Suprapubic skin (tissue), 4 donors: ENCODE measurements around the gene SNAPC5. TPM values are rescaled to one million over a fixed set of nuclear protein-coding genes. Genes with fewer than 3 reads are reported as not detected.
A peak's percentile ranks its signal among the peaks of the same experiment; 100 is the strongest.
"Not testable (repeated sequence)": the region's sequence is repeated elsewhere in the genome, so short reads cannot be mapped to it uniquely, and the experiment has no call there.

Experiments
- DNase-seq, 2 donors: peaks; one replicate each; pipeline ENCODE4 v3.0.0-alpha.2; 2019; ENCODE audit warnings: low spot score in 2 of 2
- H3K27ac ChIP-seq: fragments of 200-600 bp; sonication (generic); one replicate; pipeline ENCODE4 v1.5.1; 2019
- H3K27me3 ChIP-seq: fragments of 200-600 bp; sonication (generic); one replicate; pipeline ENCODE4 v1.5.1; 2019
- H3K36me3 ChIP-seq: fragments of 200-600 bp; sonication (generic); one replicate; pipeline ENCODE4 v1.5.1; 2019
- H3K4me1 ChIP-seq: fragments of 200-600 bp; sonication (generic); one replicate; pipeline ENCODE4 v1.5.1; 2019
- H3K4me3 ChIP-seq: fragments of 200-600 bp; sonication (generic); one replicate; pipeline ENCODE4 v1.5.1; 2019; ENCODE audit warnings: mild to moderate bottlenecking
- H3K9me3 ChIP-seq: fragments of 200-600 bp; sonication (generic); one replicate; pipeline ENCODE4 v1.5.1; 2019
- CTCF ChIP-seq, 2 donors: fragments of 200-600 bp in 1 of 2; fragments of 450-650 bp in 1 of 2; sonication (generic) in 1 of 2; IDR thresholded peaks; one replicate each; pipeline ENCODE4 v1.5.1; 2016 to 2019; ENCODE audit warnings: antibody characterized with exemption in 2 of 2, mild to moderate bottlenecking in 1 of 2, moderate library complexity in 1 of 2
- EP300 ChIP-seq: sonication (generic); formaldehyde crosslinking; IDR thresholded peaks from one replicate; pipeline ENCODE4 v1.6.1; 2017; ENCODE audit warnings: antibody characterized with exemption
- POLR2A ChIP-seq, 2 donors: fragments of 450-650 bp; IDR thresholded peaks; one replicate each; pipeline ENCODE4 v1.6.1; 2017; ENCODE audit warnings: antibody characterized with exemption in 2 of 2, mild to moderate bottlenecking in 2 of 2, moderate library complexity in 2 of 2
- POLR2AphosphoS5 ChIP-seq, 3 donors: sonication (generic); formaldehyde crosslinking; IDR thresholded peaks; one replicate each; pipeline ENCODE4 v1.6.1; 2017; ENCODE audit warnings: antibody characterized with exemption in 3 of 3
- WGBS: methylation state at CpG from one replicate; pipeline ENCODE4 v1.1.5; 2018; 5-methylcytosine and 5-hydroxymethylcytosine counted together
- total RNA-seq, 4 donors: library from RNA; depleted of rRNA; stranded (reverse); fragments of >200 nt; gene quantifications; one replicate each; pipeline ENCODE4 v1.1.0, GENCODE V29; 2016

Gene SNAPC5
- total RNA-seq, 4 donors from 2014 or later = 9.9 to 26.8 (median 17.3) TPM

- H3K9me3 ChIP-seq = no peaks in the 10 kb centered on the region
- no peak overlapping the region for H3K4me3 ChIP-seq
- no peaks in the 10 kb centered on the region for H3K27me3 ChIP-seq
- WGBS = 80% methylated on average over 2 of the region's 2 CpGs
- H3K27ac ChIP-seq = no peak overlapping the region
- no peaks in the 10 kb centered on the region for H3K36me3 ChIP-seq
- DNase-seq = no peak
- TF ChIP-seq POLR2AphosphoS5 (IDR thresholded peaks at IDR 0.05) = no peak
- TF ChIP-seq CTCF (IDR thresholded peaks at IDR 0.05) = no peak
- no peak for TF ChIP-seq POLR2A (IDR thresholded peaks at IDR 0.05)
- no peak for TF ChIP-seq EP300
- peaks cover 3% of the 10 kb centered on the region for H3K4me1 ChIP-seq
Observed at GRCh38 chr15:66461917-66462316, 35.6 kb downstream of the SNAPC5 start.

GRCh38 chr15:66461294-66461693, 36.3 kb downstream of the SNAPC5 start:
- not testable (repeated sequence) for H3K27ac ChIP-seq, H3K36me3 ChIP-seq, H3K4me1 ChIP-seq, H3K4me3 ChIP-seq, H3K27me3 ChIP-seq, H3K9me3 ChIP-seq, DNase-seq
- WGBS = 96% methylated on average over 6 of the region's 6 CpGs

- H3K4me1 ChIP-seq = peaks cover 3% of the 10 kb centered on the region
- H3K4me3 ChIP-seq = no peak overlapping the region
- H3K36me3 ChIP-seq = no peaks in the 10 kb centered on the region
- TF ChIP-seq EP300 (no peak), POLR2A (IDR thresholded peaks at IDR 0.05) (no peak), POLR2AphosphoS5 (IDR thresholded peaks at IDR 0.05) (no peak), CTCF (IDR thresholded peaks at IDR 0.05) (no peak)
- peak in 1 of 2 donors; percentile 18 for DNase-seq
- no peaks in the 10 kb centered on the region for H3K9me3 ChIP-seq
- H3K27ac ChIP-seq = no peak overlapping the region
- 78% methylated on average over 3 of the region's 3 CpGs for WGBS
- no peaks in the 10 kb centered on the region for H3K27me3 ChIP-seq
Observed at GRCh38 chr15:66459818-66460615, 37.5 kb downstream of the SNAPC5 start.

GRCh38 chr15:66456211-66456610, 41.4 kb downstream of the SNAPC5 start:
- WGBS = 63% methylated on average over 3 of the region's 3 CpGs
- Histone ChIP-seq H3K36me3 (no peaks in the 10 kb centered on the region), H3K27ac (no peak overlapping the region), H3K4me1 (no peaks in the 10 kb centered on the region), H3K4me3 (no peak overlapping the region), H3K9me3 (no peaks in the 10 kb centered on the region), H3K27me3 (no peaks in the 10 kb centered on the region)
- TF ChIP-seq POLR2A (IDR thresholded peaks at IDR 0.05) (no peak), POLR2AphosphoS5 (IDR thresholded peaks at IDR 0.05) (no peak), CTCF (IDR thresholded peaks at IDR 0.05) (no peak), EP300 (no peak)
- no peak for DNase-seq

- Histone ChIP-seq H3K4me3 (no peak overlapping the region), H3K36me3 (no peaks in the 10 kb centered on the region), H3K27me3 (no peaks in the 10 kb centered on the region), H3K9me3 (no peaks in the 10 kb centered on the region), H3K27ac (no peak overlapping the region), H3K4me1 (no peaks in the 10 kb centered on the region)
- no peak for DNase-seq
- 92% methylated on average over 2 of the region's 2 CpGs for WGBS
- no peak for TF ChIP-seq CTCF (IDR thresholded peaks at IDR 0.05)
- TF ChIP-seq POLR2AphosphoS5 (IDR thresholded peaks at IDR 0.05) = no peak
- no peak for TF ChIP-seq EP300
- no peak for TF ChIP-seq POLR2A (IDR thresholded peaks at IDR 0.05)
Observed at GRCh38 chr15:66454143-66454542, 43.4 kb downstream of the SNAPC5 start.
